Spinal cord (tissue), 10 donors: ENCODE results near the gene AKT2. TPM values are rescaled to one million over a fixed set of nuclear protein-coding genes. Genes with fewer than 3 reads are reported as not detected.
A peak's percentile ranks its signal among the peaks of the same experiment; 100 is the strongest.

Experiments used
- DNase-seq, 6 donors: peaks; one replicate each; pipeline versions ENCODE4 v3.0.0 to v3.0.0-alpha.2; 2013 to 2015; ENCODE audit warnings: low spot score in 6 of 6, low read depth in 4 of 6
- H3K27ac ChIP-seq: one replicate; pipeline ENCODE4 v1.5.1; 2013; ENCODE audit warnings: low read depth, low read length, control low read depth
- H3K27me3 ChIP-seq: one replicate; pipeline ENCODE4 v1.6.1; 2013; ENCODE audit warnings: low read length; ENCODE audit not compliant: control insufficient read depth, insufficient read depth
- H3K36me3 ChIP-seq: one replicate; pipeline ENCODE4 v1.6.1; 2013; ENCODE audit warnings: low read length; ENCODE audit not compliant: control insufficient read depth, insufficient read depth
- H3K4me1 ChIP-seq: one replicate; pipeline ENCODE4 v1.6.1; 2013; ENCODE audit warnings: low read length; ENCODE audit not compliant: control insufficient read depth, insufficient read depth
- H3K4me3 ChIP-seq: one replicate; pipeline ENCODE4 v1.5.1; 2013; ENCODE audit warnings: low read depth, low read length, control low read depth
- H3K9me3 ChIP-seq: one replicate; pipeline ENCODE4 v1.6.1; 2013; ENCODE audit warnings: low read length; ENCODE audit not compliant: control insufficient read depth, insufficient read depth
- WGBS: methylation state at CpG from one replicate; pipeline ENCODE4 v1.1.5; 2013; ENCODE audit warnings: missing lambda C conversion rate; ENCODE audit not compliant: insufficient coverage; 5-methylcytosine and 5-hydroxymethylcytosine counted together
- polyA plus RNA-seq, 2 donors: library from polyadenylated mRNA; unstranded; fragments of 120-200 nt; gene quantifications; one replicate each; pipeline ENCODE4 v1.2.1, GENCODE V29; 2013; ENCODE audit not compliant: insufficient read length in 2 of 2
- total RNA-seq, 2 donors: library from RNA; depleted of rRNA in 1 of 2; stranded (reverse); fragments of 120-200 nt in 1 of 2; fragments of >200 nt in 1 of 2; gene quantifications; one replicate each; pipeline versions ENCODE4 v1.2.3 to v1.2.4, GENCODE V29; 2013 to 2014
- donor health status: healthy.

AKT2 gene
- total and polyA plus RNA-seq, 4 donors, result 62.8 to 210 (median 140) TPM

DNA sequence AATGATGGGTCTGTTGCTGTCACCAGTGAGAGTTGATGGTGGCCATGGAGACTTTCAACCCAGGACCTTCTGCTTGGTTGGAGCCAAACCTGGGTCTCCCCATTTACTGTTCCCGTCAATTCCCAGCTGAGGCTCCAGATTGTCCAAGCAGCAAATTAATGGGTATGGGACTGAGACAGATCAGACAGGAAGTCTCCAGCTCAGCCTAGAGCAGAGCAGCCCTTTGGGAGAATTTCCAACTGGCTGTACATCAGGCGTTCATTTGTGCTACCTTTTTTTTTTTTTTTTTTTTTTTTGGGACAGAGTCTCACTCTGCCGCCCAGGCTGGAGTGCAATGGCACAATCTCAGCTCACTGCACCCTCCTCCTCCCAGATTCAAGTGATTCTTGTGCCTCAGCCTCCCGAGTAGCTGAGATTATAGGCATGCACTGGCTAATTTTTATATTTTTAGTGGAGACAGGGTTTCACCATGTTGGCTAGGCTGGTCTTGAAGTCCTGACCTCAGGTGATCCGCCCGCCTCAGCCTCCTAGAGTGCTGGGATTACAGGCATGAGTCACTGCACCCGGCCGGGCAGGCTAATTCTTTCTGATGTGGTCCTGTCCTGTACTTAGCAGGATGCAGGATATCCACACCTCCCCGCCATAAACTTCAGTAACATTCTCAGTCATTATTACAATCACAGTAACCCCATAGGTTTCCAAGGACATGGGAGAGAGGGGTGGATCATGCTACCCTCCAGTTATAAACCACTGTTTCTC lies 84.6 kb downstream of the AKT2 start:
- 80% methylated on average over 4 of the region's 9 CpGs for WGBS
- Histone ChIP-seq H3K9me3 (no peaks in the 10 kb centered on the region), H3K27me3 (no peaks in the 10 kb centered on the region), H3K27ac (no peak overlapping the region), H3K4me1 (no peaks in the 10 kb centered on the region), H3K36me3 (peaks cover 75% of the 10 kb centered on the region), H3K4me3 (no peak overlapping the region)
- peak in 1 of 6 donors; percentile 72 for DNase-seq

DNA sequence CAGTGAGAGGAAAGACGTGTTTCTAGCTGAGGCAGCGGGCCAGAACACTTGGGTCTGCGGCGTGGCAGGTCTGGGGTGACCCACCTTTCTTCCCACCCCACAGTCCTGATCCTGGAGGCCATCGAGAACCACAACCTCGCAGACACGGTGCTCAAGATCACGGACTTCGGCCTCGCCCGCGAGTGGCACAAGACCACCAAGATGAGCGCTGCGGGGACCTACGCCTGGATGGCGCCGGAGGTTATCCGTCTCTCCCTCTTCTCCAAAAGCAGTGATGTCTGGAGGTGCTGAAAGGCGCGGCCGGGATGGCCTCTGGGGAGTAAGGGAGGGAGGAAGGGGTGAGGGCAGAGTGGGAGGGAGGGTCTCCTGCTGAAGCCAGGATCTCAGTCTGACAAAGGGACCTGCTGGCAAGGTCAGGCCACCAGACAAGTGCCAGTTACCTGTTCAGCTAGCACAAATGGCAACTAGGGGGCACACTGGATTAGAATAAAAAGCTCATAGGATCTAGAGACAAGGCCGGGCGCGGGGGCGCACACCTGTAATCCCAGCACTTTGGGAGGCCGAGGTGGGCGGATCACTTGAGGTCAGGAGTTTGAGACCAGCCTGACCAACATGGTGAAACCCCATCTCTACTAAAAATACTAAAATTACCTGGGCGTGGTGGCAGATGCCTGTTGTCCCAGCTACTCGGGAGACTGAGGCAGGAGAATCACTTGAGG lies 86.7 kb downstream of the AKT2 start:
- WGBS, result 97% methylated on average over 27 of the region's 29 CpGs

DNA sequence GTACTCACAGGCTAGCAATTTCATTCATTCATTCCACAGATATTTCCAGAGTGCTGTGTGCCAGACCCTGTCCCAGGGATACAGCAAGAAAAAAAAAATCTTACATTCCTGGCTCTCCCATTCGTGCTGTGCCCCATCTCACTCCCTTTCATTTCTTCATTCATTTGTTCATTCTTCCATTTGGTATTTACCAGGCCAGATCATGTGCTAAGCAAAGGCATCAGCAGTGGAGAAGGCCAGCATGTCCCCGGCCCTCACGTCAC lies 91.6 kb downstream of the AKT2 start:
- no peak for DNase-seq
- Histone ChIP-seq H3K27me3 (no peaks in the 10 kb centered on the region), H3K4me1 (peaks cover 22% of the 10 kb centered on the region), H3K9me3 (no peaks in the 10 kb centered on the region), H3K27ac (no peak overlapping the region), H3K36me3 (peaks cover 22% of the 10 kb centered on the region), H3K4me3 (no peak overlapping the region)
- 93% methylated on average over 3 of the region's 3 CpGs for WGBS

More for the DNA sequence above, 86.7 kb downstream of the AKT2 start:
- Histone ChIP-seq H3K4me1 (peaks cover 8% of the 10 kb centered on the region), H3K9me3 (no peaks in the 10 kb centered on the region), H3K4me3 (no peak overlapping the region), H3K36me3 (peaks cover 56% of the 10 kb centered on the region), H3K27me3 (no peaks in the 10 kb centered on the region), H3K27ac (no peak overlapping the region)
- DNase-seq, result no peak

DNA sequence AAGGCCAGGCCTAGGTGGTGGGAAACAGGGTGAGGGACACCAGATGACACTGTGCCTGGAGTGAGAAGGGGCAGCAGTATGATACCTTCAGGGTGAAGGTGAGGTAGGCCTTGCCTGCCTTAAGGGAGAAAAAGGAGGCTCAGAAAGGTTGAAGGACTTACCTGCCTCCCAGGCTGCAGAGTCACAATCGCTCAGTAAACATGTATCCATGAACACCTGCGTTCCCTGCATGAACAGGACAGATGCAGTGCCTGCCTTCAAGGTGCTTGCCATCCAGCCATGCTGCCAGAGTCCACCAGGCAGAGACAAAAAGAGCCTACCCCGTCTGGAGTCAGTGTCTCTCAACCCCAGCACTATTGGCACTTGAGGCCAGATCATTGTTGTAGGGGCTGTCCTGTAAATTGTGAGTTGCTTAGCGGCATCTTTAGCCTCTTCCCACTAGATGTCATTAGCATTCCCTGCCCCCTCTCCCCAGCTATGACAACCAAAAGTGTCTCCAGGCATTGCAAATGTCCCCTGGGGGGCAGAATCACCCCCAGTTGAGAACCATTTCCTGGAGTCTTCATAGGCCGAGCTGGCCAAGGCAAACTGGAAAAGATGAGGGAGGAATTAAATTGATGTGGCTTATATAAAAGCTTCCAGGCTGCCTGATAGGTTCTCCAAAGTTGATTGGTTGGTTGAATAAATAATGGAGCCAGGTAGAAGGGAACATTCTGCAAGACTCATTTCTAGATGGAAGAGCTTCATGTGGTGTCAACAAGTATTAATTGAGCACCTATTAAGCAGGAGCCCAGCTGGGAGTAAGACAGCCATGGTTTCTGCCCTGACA lies 92.2 kb downstream of the AKT2 start:
- peak in 1 of 6 donors; percentile 33 for DNase-seq
- Histone ChIP-seq H3K9me3 (no peaks in the 10 kb centered on the region), H3K4me1 (peaks cover 22% of the 10 kb centered on the region), H3K4me3 (no peak overlapping the region), H3K27me3 (no peaks in the 10 kb centered on the region), H3K27ac (no peak overlapping the region), H3K36me3 (peaks cover 17% of the 10 kb centered on the region)
- 68% methylated on average over 4 of the region's 5 CpGs for WGBS

DNA sequence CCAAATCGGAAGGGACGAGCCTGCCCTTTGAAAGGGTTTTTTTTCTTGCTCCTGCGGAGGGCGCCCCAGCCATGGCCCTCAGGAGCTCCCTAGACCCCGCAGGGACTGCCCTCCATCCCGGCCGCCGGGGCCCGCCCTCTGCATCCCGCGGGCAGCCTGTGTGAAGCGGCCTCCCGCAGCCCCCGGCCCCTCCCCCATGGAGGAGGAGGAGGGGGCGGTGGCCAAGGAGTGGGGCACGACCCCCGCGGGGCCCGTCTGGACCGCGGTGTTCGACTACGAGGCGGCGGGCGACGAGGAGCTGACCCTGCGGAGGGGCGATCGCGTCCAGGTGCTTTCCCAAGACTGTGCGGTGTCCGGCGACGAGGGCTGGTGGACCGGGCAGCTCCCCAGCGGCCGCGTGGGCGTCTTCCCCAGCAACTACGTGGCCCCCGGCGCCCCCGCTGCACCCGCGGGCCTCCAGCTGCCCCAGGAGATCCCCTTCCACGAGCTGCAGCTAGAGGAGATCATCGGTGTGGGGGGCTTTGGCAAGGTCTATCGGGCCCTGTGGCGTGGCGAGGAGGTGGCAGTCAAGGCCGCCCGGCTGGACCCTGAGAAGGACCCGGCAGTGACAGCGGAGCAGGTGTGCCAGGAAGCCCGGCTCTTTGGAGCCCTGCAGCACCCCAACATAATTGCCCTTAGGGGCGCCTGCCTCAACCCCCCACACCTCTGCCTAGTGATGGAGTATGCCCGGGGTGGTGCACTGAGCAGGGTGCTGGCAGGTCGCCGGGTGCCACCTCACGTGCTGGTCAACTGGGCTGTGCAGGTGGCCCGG lies 93.1 kb downstream of the AKT2 start:
- peak overlapping the region; percentile 36 for H3K4me3 ChIP-seq
- DNase-seq, result peak in 2 of 6 donors; percentile 61 to 70
- H3K4me1 ChIP-seq, result peaks cover 22% of the 10 kb centered on the region
- no peaks in the 10 kb centered on the region for H3K27me3 ChIP-seq
- peaks cover 8% of the 10 kb centered on the region for H3K36me3 ChIP-seq
- no peaks in the 10 kb centered on the region for H3K9me3 ChIP-seq
- WGBS, result 7% methylated on average over 52 of the region's 62 CpGs
- no peak overlapping the region for H3K27ac ChIP-seq

DNA sequence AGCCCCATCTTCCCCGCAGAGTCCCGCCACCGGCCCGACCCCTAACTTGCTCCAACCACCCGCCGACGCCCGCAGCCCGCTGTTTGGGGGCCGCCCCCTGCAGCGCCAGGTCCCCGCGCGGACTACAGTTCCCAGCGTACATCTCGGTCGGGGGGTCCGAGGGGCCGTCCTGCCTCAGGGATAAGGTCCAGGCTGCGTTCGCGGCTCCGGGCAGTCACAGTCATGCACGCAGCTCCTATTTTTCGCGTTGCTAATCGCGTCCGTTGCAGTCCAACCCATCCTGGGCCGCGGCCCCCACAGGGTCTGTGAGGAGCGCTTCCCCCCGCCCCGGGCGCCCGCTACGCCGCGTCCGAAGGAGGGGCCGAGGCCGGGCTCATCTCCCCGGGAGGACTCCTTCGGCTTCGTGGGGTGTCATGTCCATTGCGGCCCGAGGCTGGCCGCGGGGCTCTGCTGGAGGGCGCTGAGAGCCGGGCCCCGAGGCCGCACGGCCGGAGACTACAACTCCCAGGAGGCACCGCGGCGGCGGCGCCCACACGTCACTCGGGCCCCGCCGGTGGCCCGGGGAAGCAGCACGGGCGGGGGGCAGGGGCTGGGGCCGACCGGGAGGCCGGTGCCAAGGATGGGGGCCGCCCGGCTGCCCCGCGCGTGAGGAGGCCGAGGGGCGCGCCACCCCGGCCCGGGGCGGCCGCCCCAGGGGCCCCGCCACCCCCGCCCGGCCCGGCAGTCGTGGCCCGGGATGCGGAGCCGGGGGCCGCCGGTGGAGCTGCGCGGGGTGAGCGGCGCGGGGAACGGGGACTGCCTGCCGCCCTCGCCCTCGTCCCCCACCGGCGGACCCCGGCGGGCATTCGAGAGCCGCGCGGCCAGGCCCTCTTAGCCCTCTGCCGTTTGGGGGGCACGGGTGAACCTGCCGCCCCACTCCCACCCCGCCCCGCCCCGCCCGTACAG lies 94.0 kb downstream of the AKT2 start, which contains the start of gene MAP3K10:
Gene MAP3K10, plus strand, starts transcription at position 536 of the 945 bp plus-strand sequence. CDS start 606 bp downstream, outside the sequence.
- Histone ChIP-seq H3K36me3 (peaks cover 8% of the 10 kb centered on the region), H3K27ac (peak within 1 kb of the TSS; percentile 88), H3K9me3 (no peaks in the 10 kb centered on the region), H3K27me3 (no peaks in the 10 kb centered on the region), H3K4me1 (peaks cover 22% of the 10 kb centered on the region), H3K4me3 (peak within 1 kb of the TSS; percentile 80)
- WGBS, result under 1% methylated on average over 112 of the region's 116 CpGs
- DNase-seq, result peak; percentile 40 to 91 (median 64)

DNA sequence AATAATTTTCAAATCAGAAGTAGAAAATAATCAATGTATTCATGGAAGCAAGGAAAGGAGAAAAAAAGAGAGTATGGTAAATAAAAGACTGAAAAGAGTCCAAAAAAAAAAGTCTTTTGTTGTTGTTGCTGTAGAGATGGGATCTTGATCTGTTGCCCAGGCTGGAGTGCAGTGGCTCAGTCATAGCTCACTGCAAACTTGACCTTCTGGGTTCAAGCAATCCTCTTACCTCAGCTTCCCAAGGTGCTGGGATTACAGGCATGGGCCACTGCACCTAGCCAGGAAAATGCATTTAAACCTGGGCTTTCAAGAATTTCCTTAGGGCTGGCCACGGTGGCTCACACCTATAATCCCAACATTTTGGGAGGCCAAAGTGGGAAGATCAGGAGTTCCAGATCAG lies 100.9 kb downstream of the AKT2 start:
- Histone ChIP-seq H3K4me3 (no peak overlapping the region), H3K9me3 (no peaks in the 10 kb centered on the region), H3K27me3 (no peaks in the 10 kb centered on the region), H3K27ac (no peak overlapping the region), H3K4me1 (no peaks in the 10 kb centered on the region), H3K36me3 (no peaks in the 10 kb centered on the region)
- 100% methylated on average over 1 of the region's 1 CpG for WGBS
- no peak for DNase-seq
